Measurements from ENCODE around the gene PTPN3. TPM values are rescaled to one million over a fixed set of nuclear protein-coding genes. Genes with fewer than 3 reads are reported as not detected.
"Not testable (repeated sequence)": the region's sequence is repeated elsewhere in the genome, so short reads cannot be mapped to it uniquely, and the experiment has no call there.

Gene PTPN3
- total RNA-seq, 1 donor from 2014 or later, result 4.9 TPM

DNA sequence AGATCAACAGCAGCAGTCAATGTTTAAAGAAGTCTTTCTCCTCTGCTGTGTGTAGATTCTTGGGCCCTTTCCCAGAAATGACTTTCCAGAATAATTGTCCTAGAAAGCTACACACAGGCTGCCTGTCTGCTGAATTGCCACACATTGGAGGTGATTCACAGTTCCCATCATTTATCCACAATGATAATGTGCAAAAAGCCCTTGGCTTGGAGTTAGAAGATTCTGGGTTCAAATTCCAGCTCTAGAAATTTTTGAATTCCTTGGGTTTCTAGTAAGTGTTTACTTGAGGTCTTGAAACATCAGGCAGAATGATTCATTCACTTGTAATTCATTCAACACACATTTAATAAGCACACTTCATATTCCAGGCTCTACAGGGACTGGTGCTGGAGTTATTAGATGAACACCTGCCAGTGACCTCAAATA, 148.7 kb downstream of the PTPN3 start:
- TF ChIP-seq, protein P1, sequence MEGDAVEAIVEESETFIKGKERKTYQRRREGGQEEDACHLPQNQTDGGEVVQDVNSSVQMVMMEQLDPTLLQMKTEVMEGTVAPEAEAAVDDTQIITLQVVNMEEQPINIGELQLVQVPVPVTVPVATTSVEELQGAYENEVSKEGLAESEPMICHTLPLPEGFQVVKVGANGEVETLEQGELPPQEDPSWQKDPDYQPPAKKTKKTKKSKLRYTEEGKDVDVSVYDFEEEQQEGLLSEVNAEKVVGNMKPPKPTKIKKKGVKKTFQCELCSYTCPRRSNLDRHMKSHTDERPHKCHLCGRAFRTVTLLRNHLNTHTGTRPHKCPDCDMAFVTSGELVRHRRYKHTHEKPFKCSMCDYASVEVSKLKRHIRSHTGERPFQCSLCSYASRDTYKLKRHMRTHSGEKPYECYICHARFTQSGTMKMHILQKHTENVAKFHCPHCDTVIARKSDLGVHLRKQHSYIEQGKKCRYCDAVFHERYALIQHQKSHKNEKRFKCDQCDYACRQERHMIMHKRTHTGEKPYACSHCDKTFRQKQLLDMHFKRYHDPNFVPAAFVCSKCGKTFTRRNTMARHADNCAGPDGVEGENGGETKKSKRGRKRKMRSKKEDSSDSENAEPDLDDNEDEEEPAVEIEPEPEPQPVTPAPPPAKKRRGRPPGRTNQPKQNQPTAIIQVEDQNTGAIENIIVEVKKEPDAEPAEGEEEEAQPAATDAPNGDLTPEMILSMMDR (conservative IDR thresholded peaks at IDR 0.05), result no peak
- peaks cover 8% of the 10 kb centered on the region for H3K27me3 Mint-ChIP-seq
- no peak overlapping the region for H3K4me3 Mint-ChIP-seq
- H3K27ac Mint-ChIP-seq, result no peak overlapping the region
- no peaks in the 10 kb centered on the region for H3K9me3 Mint-ChIP-seq
- no peak for DNase-seq (ENCODE audit: extremely low spot score, unreplicated experiment)
- H3K4me1 Mint-ChIP-seq (ENCODE audit: unreplicated experiment), result peaks cover 7% of the 10 kb centered on the region
- H3K36me3 Mint-ChIP-seq, result no peaks in the 10 kb centered on the region

DNA sequence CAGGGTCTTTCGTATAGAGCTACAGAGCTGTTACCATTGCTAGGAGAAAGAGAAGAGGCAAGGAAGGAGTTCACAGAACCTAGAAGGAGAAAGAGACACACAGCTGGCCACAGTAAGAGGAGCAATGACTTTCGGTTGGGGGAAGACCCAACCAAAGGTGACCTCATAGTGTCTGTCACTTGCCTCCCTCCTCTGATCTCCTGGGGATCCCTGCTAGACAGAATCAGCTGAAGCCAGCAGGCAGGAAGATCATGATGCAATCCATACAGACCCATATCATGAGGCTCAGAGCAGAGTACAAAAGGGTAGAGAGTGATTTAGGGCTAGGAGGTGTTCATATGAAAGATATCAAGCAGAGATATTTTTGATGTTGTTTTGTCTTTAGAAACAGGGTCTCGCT, 151.2 kb downstream of the PTPN3 start:
- Mint-ChIP-seq H3K27ac (no peak overlapping the region), H3K9me3 (no peaks in the 10 kb centered on the region), H3K4me3 (no peak overlapping the region), H3K4me1 (ENCODE audit: unreplicated experiment) (peaks cover 7% of the 10 kb centered on the region), H3K27me3 (peaks cover 5% of the 10 kb centered on the region), H3K36me3 (no peaks in the 10 kb centered on the region)
- DNase-seq (ENCODE audit: extremely low spot score, unreplicated experiment), result no peak
- TF ChIP-seq, protein P1 (conservative IDR thresholded peaks at IDR 0.05), result no peak

DNA sequence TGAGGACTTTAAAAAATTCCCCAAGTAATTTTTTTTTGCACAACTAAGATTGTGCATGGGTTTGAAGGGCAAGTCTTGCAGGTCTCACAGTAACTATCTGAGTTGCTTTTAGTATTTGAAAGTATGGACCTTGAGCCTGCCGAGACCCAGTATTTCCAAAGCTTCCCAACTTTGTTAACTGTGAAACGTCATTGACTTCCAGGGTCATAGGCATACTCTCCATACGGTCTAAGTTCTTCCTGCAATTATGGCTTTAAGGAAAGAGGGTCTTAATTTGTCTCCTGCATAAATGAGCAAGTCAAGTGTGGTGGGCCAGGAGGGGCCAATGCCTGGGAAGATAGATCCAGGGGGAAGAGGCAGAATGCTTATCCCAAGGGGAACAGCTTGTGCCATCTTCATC, 153.2 kb downstream of the PTPN3 start:
- Mint-ChIP-seq H3K4me1 (ENCODE audit: unreplicated experiment) (peaks cover 7% of the 10 kb centered on the region), H3K27me3 (peaks cover 5% of the 10 kb centered on the region), H3K27ac (peak overlapping the region; percentile 87), H3K36me3 (no peaks in the 10 kb centered on the region), H3K9me3 (no peaks in the 10 kb centered on the region), H3K4me3 (no peak overlapping the region)
- no peak for DNase-seq (ENCODE audit: extremely low spot score, unreplicated experiment)
- TF ChIP-seq, protein P1 (conservative IDR thresholded peaks at IDR 0.05), result no peak

DNA sequence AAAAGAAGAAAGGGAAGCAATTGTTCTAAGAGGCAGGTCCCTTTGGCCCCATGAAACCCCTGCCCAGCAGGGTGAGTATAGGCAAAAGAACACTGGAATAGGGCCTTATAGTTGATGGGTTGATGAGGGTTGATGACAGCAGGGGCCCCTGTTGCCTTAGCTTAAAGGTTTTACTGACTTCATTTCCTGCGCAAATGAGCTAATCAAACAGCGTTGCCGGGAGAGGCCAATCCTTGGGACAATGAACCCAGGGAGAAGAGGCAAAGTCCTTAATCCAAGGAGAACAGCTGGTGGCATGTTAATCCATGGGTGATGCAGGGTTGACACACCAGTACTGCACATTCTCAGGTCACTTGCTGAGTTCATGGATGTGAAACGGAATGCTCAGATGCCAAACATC, 155.2 kb downstream of the PTPN3 start:
- no peak overlapping the region for H3K27ac Mint-ChIP-seq
- DNase-seq (ENCODE audit: extremely low spot score, unreplicated experiment), result no peak
- H3K4me1 Mint-ChIP-seq (ENCODE audit: unreplicated experiment), result peaks cover 7% of the 10 kb centered on the region
- peaks cover 5% of the 10 kb centered on the region for H3K27me3 Mint-ChIP-seq
- no peaks in the 10 kb centered on the region for H3K36me3 Mint-ChIP-seq
- no peak overlapping the region for H3K4me3 Mint-ChIP-seq
- TF ChIP-seq, protein P1 (conservative IDR thresholded peaks at IDR 0.05), result no peak
- no peaks in the 10 kb centered on the region for H3K9me3 Mint-ChIP-seq

DNA sequence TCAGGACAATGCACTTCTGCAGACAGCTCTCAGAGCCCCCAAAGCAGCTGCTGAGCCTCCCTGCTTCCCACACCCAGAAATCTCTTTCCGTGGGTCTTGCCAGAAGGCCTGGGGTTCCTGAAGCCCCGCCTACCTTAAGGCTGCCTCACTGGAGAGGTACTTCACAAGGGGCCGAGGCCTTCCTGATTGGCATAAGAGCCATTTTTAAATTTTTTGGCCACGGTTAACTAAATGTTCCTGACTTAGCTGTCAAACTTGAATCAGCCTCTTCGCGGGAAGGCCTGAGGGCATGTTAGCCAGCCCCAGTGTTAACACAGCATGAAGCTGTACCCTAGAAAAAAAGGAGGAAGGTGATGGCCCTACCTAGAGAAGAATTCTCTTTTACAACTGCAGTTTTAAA, 156.5 kb downstream of the PTPN3 start:
- Mint-ChIP-seq H3K27me3 (no peaks in the 10 kb centered on the region), H3K4me3 (no peak overlapping the region), H3K9me3 (no peaks in the 10 kb centered on the region), H3K36me3 (no peaks in the 10 kb centered on the region), H3K4me1 (ENCODE audit: unreplicated experiment) (peaks cover 7% of the 10 kb centered on the region), H3K27ac (peak overlapping the region; percentile 61)
- no peak for DNase-seq (ENCODE audit: extremely low spot score, unreplicated experiment)
- TF ChIP-seq, protein P1 (conservative IDR thresholded peaks at IDR 0.05), result no peak

DNA sequence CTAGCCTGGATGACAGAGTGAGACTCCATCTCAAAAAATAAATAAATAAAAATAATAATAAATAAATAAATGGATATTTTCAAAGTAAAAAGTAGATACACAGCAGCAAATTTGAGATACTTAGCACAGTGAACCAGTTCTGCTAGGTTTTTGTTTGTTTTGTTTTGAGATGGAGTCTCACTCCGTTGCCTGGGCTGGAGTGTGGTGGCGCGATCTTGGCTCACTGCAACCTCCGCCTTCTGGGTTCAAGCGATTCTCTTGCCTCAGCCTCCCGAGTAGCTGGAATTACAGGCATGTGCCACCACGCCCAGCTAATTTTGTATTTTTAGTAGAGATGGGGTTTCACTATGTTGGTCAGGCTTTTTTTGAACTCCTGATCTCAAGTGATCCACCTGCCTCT, 157.1 kb downstream of the PTPN3 start:
- not testable (repeated sequence) for H3K9me3 Mint-ChIP-seq; H3K4me3 Mint-ChIP-seq; H3K4me1 Mint-ChIP-seq (ENCODE audit: unreplicated experiment); DNase-seq (ENCODE audit: extremely low spot score, unreplicated experiment); H3K27me3 Mint-ChIP-seq; H3K36me3 Mint-ChIP-seq
- H3K27ac Mint-ChIP-seq, result peak overlapping the region; percentile 61
